Measurements from ENCODE around the gene PRSS12. TPM values are rescaled to one million over a fixed set of nuclear protein-coding genes. Genes with fewer than 3 reads are reported as not detected.
"Not testable (repeated sequence)": the region's sequence is repeated elsewhere in the genome, so short reads cannot be mapped to it uniquely, and the experiment has no call there.

Gene PRSS12
- total RNA-seq, 1 donor from 2014 or later, result 1.0 TPM

- TF ChIP-seq CTCF (conservative IDR thresholded peaks at IDR 0.05; ENCODE audit: low read depth, low read length), result no peak
- DNase-seq (ENCODE audit: low read depth), result no peak
- no peak overlapping the region for H3K4me3 ChIP-seq (ENCODE audit: low read depth, low read length)
Observed at GRCh38 chr4:118273642-118274041, 79.2 kb downstream of the PRSS12 start.

GRCh38 chr4:118271788-118272187 lies 81.0 kb downstream of the PRSS12 start:
- no peak overlapping the region for H3K4me3 ChIP-seq (ENCODE audit: low read depth, low read length)
- DNase-seq (ENCODE audit: low read depth), result no peak
- TF ChIP-seq CTCF (conservative IDR thresholded peaks at IDR 0.05; ENCODE audit: low read depth, low read length), result no peak

GRCh38 chr4:118270492-118270891 lies 82.3 kb downstream of the PRSS12 start:
- peak; percentile 46 for TF ChIP-seq CTCF (conservative IDR thresholded peaks at IDR 0.05; ENCODE audit: low read depth, low read length)
- no peak for DNase-seq (ENCODE audit: low read depth)
- H3K4me3 ChIP-seq (ENCODE audit: low read depth, low read length), result no peak overlapping the region

- no peak for TF ChIP-seq CTCF (conservative IDR thresholded peaks at IDR 0.05; ENCODE audit: low read depth, low read length)
- no peak for DNase-seq (ENCODE audit: low read depth)
Observed at GRCh38 chr4:118268780-118269179, 84.0 kb downstream of the PRSS12 start.

GRCh38 chr4:118266145-118266496 lies 86.7 kb downstream of the PRSS12 start:
- not testable (repeated sequence) for H3K4me3 ChIP-seq (ENCODE audit: low read depth, low read length); DNase-seq (ENCODE audit: low read depth)

More at GRCh38 chr4:118268780-118269179, 84.0 kb downstream of the PRSS12 start:
- no peak overlapping the region for H3K4me3 ChIP-seq (ENCODE audit: low read depth, low read length)

- DNase-seq (ENCODE audit: low read depth), result no peak
Observed at GRCh38 chr4:118265312-118266144, 87.3 kb downstream of the PRSS12 start.

GRCh38 chr4:118264096-118264495 lies 88.7 kb downstream of the PRSS12 start:
- no peak for DNase-seq (ENCODE audit: low read depth)
- no peak overlapping the region for H3K4me3 ChIP-seq (ENCODE audit: low read depth, low read length)
- no peak for TF ChIP-seq CTCF (conservative IDR thresholded peaks at IDR 0.05; ENCODE audit: low read depth, low read length)

More at GRCh38 chr4:118265312-118266144, 87.3 kb downstream of the PRSS12 start:
- H3K4me3 ChIP-seq (ENCODE audit: low read depth, low read length), result peak overlapping the region; percentile 57
- TF ChIP-seq CTCF (conservative IDR thresholded peaks at IDR 0.05; ENCODE audit: low read depth, low read length), result no peak
